ENCODE results near the gene SLC24A3. TPM values are rescaled to one million over a fixed set of nuclear protein-coding genes. Genes with fewer than 3 reads are reported as not detected.

SLC24A3 gene
- total and polyA plus RNA-seq, 2 experiments from 2014 or later = 0.81 to 2.5 TPM

DNA sequence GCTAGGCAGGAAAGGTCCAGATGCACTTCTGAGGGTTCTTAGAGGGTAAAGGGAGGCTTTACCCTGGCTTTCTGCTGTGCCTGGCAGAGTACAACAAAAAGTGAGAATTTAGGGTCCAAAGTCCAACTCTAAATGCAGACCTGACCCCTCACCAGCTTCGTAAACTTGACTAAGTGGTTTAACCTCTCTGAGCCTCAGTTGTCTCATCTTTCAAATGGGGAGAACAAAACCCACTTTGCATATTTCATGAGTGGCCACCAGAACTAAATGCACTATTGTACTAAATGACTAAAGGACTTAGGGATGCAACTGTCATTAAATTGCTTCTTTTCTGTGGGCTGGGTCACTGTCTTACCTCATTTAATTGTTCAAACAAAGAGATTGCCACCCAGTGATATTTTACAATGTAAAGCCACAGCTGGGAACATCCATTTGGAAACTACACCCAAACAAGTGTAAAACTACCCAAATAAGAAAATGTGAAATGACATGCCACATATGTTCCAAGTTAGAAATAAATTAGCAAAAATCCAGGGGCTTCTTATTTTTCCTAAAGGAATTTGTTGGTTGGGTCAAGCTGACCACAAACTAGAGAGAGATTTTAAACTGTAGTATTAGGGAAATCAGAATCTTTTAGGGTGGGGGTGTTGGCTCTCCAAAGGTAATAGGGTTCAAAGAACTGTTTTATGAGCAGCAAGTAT is 497.3 kb downstream of the SLC24A3 start:
- no peak for ATAC-seq
- TF ChIP-seq ZNF331 (CRISPR knock-in tag; IDR thresholded peaks at IDR 0.05; ENCODE audit: low read depth) (no peak), EZH2 (IDR thresholded peaks at IDR 0.05; ENCODE audit: low read depth, unreplicated experiment) (no peak), STAT1 (IDR thresholded peaks at IDR 0.05; ENCODE audit: unreplicated experiment) (no peak), NANOG (IDR thresholded peaks at IDR 0.05; ENCODE audit: borderline replicate concordance) (no peak), EZH2phosphoT487 (IDR thresholded peaks at IDR 0.05; ENCODE audit: unreplicated experiment) (no peak)
- TF ChIP-seq, protein P1, sequence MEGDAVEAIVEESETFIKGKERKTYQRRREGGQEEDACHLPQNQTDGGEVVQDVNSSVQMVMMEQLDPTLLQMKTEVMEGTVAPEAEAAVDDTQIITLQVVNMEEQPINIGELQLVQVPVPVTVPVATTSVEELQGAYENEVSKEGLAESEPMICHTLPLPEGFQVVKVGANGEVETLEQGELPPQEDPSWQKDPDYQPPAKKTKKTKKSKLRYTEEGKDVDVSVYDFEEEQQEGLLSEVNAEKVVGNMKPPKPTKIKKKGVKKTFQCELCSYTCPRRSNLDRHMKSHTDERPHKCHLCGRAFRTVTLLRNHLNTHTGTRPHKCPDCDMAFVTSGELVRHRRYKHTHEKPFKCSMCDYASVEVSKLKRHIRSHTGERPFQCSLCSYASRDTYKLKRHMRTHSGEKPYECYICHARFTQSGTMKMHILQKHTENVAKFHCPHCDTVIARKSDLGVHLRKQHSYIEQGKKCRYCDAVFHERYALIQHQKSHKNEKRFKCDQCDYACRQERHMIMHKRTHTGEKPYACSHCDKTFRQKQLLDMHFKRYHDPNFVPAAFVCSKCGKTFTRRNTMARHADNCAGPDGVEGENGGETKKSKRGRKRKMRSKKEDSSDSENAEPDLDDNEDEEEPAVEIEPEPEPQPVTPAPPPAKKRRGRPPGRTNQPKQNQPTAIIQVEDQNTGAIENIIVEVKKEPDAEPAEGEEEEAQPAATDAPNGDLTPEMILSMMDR (conservative IDR thresholded peaks at IDR 0.05; ENCODE audit: low read depth in 2 of 2) = no peak
- TF ChIP-seq, protein P2, sequence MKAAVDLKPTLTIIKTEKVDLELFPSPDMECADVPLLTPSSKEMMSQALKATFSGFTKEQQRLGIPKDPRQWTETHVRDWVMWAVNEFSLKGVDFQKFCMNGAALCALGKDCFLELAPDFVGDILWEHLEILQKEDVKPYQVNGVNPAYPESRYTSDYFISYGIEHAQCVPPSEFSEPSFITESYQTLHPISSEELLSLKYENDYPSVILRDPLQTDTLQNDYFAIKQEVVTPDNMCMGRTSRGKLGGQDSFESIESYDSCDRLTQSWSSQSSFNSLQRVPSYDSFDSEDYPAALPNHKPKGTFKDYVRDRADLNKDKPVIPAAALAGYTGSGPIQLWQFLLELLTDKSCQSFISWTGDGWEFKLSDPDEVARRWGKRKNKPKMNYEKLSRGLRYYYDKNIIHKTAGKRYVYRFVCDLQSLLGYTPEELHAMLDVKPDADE (IDR thresholded peaks at IDR 0.05) = no peak
- TF ChIP-seq, protein P3, sequence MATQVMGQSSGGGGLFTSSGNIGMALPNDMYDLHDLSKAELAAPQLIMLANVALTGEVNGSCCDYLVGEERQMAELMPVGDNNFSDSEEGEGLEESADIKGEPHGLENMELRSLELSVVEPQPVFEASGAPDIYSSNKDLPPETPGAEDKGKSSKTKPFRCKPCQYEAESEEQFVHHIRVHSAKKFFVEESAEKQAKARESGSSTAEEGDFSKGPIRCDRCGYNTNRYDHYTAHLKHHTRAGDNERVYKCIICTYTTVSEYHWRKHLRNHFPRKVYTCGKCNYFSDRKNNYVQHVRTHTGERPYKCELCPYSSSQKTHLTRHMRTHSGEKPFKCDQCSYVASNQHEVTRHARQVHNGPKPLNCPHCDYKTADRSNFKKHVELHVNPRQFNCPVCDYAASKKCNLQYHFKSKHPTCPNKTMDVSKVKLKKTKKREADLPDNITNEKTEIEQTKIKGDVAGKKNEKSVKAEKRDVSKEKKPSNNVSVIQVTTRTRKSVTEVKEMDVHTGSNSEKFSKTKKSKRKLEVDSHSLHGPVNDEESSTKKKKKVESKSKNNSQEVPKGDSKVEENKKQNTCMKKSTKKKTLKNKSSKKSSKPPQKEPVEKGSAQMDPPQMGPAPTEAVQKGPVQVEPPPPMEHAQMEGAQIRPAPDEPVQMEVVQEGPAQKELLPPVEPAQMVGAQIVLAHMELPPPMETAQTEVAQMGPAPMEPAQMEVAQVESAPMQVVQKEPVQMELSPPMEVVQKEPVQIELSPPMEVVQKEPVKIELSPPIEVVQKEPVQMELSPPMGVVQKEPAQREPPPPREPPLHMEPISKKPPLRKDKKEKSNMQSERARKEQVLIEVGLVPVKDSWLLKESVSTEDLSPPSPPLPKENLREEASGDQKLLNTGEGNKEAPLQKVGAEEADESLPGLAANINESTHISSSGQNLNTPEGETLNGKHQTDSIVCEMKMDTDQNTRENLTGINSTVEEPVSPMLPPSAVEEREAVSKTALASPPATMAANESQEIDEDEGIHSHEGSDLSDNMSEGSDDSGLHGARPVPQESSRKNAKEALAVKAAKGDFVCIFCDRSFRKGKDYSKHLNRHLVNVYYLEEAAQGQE (IDR thresholded peaks at IDR 0.05; ENCODE audit: unreplicated experiment) = no peak

More for the DNA sequence above, 497.3 kb downstream of the SLC24A3 start:
- H3F3A ChIP-seq (replicated peaks; ENCODE audit: low read depth) = no peaks in the 10 kb centered on the region
- Mint-ChIP-seq H3K9me3 (no peaks in the 10 kb centered on the region; the same call in 2 of the 3 replicates), H3K36me3 (ENCODE audit: low read depth) (no peaks in the 10 kb centered on the region), H3K27me3 (ENCODE audit: insufficient read depth, low read depth, poor library complexity) (peaks cover 4% of the 10 kb centered on the region), H3K27ac (no peak overlapping the region), H3K4me1 (no peaks in the 10 kb centered on the region), H3K4me3 (no peak overlapping the region)
- 0 out of 2 replicates have a peak, but pooled peaks cover 4% of the 10 kb centered on the region for H3K9me2 ChIP-seq (ENCODE audit: insufficient read depth)
- DNase-seq (ENCODE audit: low spot score) = no peak
- no peak overlapping the region for H3K27ac ChIP-seq (ENCODE audit: low read depth)
- no peaks in the 10 kb centered on the region for H3K27me3 ChIP-seq (ENCODE audit: insufficient read depth)
- H2AFZ ChIP-seq = no peak overlapping the region
- H4K20me1 ChIP-seq (replicated peaks; ENCODE audit: insufficient read depth) = no peaks in the 10 kb centered on the region
- H3K36me3 ChIP-seq (ENCODE audit: insufficient read depth) = no peaks in the 10 kb centered on the region
- no peak overlapping the region for H3K4me2 ChIP-seq
- no peaks in the 10 kb centered on the region for H3K79me2 ChIP-seq (replicated peaks; ENCODE audit: insufficient read depth)
- no peaks in the 10 kb centered on the region for H3K4me1 ChIP-seq (ENCODE audit: insufficient read depth)
- no peak overlapping the region for H3K4me3 ChIP-seq
